ENCODE results near the gene FCHO2.
"Not testable (repeated sequence)": the region's sequence is repeated elsewhere in the genome, so short reads cannot be mapped to it uniquely, and the experiment has no call there.

FCHO2 gene

DNA sequence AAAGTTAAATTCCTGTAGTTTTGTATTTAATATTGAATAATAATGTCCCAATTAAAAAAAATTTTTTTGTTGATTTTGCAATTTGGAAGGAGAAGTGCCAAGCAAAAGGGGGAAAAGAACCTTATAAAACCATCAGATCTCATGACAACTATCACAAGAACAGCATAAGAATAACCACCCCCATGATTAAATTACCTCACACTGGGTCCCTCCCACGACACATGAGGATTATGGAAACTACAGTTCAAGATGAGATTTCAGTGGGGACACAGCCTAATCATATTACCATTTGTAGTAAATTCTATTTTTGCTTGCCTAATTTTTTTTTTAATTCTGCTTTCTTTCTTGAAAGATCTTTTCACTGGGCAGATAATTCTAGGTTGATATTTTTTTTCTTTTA is 33.4 kb upstream of the FCHO2 start:
- TF ChIP-seq, protein P1, sequence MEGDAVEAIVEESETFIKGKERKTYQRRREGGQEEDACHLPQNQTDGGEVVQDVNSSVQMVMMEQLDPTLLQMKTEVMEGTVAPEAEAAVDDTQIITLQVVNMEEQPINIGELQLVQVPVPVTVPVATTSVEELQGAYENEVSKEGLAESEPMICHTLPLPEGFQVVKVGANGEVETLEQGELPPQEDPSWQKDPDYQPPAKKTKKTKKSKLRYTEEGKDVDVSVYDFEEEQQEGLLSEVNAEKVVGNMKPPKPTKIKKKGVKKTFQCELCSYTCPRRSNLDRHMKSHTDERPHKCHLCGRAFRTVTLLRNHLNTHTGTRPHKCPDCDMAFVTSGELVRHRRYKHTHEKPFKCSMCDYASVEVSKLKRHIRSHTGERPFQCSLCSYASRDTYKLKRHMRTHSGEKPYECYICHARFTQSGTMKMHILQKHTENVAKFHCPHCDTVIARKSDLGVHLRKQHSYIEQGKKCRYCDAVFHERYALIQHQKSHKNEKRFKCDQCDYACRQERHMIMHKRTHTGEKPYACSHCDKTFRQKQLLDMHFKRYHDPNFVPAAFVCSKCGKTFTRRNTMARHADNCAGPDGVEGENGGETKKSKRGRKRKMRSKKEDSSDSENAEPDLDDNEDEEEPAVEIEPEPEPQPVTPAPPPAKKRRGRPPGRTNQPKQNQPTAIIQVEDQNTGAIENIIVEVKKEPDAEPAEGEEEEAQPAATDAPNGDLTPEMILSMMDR (conservative IDR thresholded peaks at IDR 0.05; ENCODE audit: low read depth, low read length): no peak
- no peak for DNase-seq (ENCODE audit: low read depth)
- H3K4me3 ChIP-seq (ENCODE audit: low read length): no peak overlapping the region

DNA sequence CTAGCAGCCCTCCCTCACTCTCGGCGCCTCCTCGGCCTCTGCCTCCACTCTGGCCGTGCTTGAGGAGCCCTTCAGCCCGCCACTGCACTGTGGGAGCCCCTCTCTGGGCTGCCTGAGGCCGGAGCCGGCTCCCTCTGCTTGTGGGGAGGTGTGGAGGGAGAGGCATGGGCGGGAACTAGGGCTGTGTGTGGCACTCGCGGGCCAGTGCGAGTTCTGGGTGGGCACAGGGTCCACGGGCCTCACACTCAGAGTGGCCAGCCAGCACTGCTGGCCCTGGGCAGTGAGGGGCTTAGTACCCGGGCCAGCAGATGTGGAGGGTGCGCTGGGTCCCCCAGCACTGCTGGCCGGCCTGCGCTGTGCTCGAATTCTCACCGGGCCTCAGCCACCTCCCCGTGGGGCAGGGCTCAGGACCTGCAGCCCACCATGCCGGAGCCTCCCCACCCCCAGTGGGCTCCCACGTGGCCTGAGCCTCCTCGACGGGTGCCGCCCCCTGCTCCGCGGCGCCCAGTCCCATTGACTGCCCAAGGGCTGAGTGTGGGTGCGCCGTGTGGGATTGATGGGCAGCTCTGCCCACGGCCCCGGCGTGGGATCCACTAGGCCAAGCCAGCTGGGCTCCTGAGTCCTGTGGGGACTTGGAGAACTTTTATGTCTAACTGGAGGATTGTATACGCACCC is 30.4 kb upstream of the FCHO2 start:
- DNase-seq (ENCODE audit: low read depth): no peak
- TF ChIP-seq, protein P1 (conservative IDR thresholded peaks at IDR 0.05; ENCODE audit: low read depth, low read length): no peak
- H3K4me3 ChIP-seq (ENCODE audit: low read length): no peak overlapping the region

DNA sequence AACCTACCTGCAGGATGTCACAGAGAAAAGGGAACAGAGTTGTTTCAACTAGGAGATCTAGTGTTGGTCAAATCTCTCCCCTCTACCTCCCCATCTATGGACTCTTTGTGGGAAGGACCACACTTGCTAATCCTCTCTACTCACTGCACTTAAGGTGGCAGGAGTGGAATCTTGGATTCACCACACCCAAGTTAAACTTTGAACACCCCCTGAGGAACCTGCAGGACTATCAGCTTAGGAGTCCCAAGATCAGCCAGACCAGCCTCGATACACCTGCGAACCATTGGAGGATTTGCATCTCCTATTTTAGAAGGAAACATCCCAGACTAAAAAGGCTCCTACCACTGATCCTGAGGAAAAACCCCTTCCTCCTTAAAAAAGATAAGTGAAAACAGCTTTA is 23.2 kb upstream of the FCHO2 start:
- not testable (repeated sequence) for DNase-seq (ENCODE audit: low read depth); H3K4me3 ChIP-seq (ENCODE audit: low read length)

DNA sequence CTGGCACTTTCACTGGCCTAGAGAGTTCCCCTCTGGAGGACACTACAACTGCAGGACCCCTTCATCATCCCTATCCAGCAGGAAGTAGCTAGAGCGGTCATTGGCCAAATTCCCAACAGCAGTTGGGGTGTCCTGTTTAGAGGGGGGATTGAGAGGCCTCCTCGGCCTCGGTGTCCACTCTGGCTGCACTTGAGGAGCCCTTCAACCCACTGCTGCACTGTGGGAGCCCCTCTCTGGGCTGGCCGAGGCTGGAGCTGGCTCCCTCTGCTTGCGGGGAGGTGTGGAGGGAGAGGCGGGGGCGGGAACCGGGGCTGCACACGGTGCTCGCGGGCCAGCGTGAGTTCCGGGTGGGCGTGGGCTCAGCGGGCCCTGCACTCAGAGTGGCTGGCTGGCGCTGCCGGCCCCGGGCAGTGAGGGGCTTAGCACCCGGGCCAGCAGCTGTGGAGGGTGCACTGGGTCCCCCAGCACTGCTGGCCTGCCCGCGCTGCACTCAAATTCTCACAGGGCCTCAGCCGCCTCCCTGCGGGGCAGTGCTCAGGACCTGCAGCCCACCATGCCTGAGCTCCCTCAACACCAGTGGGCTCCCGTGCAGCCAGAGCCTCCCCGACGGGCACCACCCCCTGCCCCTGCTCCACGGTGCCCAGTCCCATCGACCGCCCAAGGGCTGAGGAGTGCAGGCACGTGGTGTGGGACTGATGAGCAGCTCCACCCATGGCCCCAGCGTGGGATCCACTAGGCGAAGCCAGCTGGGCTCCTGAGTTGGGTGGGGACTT is 20.7 kb upstream of the FCHO2 start:
- not testable (repeated sequence) for DNase-seq (ENCODE audit: low read depth); H3K4me3 ChIP-seq (ENCODE audit: low read length)

DNA sequence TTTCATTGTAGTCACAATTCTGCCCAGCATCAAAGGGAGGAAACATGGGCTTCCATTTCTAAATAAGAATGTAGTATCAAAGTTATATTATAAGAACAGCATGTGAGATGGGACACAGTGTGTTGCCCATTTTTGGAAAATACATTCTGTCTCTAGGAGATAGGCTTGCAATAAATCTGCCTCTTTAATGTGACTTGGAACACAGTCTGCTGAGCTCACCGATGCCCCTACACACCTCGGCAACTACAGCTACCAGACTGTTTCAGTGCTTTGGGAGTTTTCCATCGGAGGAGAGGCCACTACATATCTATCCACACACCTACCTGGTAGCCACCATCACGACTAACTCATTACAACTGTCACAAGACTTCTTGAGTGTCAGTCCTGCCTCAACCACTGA is 18.9 kb upstream of the FCHO2 start:
- TF ChIP-seq, protein P1 (conservative IDR thresholded peaks at IDR 0.05; ENCODE audit: low read depth, low read length): no peak
- H3K4me3 ChIP-seq (ENCODE audit: low read length): no peak overlapping the region
- no peak for DNase-seq (ENCODE audit: low read depth)

DNA sequence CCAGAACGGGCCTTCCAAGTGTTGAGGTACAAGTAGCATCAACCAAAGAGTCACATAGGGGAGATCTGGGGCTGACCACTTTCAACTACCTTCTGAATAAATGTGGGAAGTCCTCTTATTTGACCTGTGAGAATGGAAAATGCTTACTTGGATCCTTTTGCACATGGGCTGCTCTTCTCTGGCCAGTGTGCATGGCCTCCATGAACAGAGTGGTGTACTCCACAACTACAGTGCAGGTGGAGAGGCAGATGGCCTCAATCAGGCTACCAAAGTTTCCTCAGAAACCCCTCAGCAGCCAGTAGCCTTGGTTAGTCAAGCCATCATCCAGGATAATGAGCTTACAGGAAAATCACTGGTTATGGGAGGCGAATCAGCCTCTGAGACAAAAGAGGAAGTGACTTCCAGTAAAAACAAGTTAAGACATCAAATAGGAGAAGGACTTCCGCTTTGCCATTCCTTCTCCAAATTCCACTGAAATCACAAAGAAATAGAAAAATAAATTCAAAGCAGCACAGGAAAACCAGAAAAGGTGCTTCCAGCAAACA is 18.3 kb upstream of the FCHO2 start:
- DNase-seq (ENCODE audit: low read depth): no peak
- TF ChIP-seq, protein P1 (conservative IDR thresholded peaks at IDR 0.05; ENCODE audit: low read depth, low read length): no peak
- no peak overlapping the region for H3K4me3 ChIP-seq (ENCODE audit: low read length)

DNA sequence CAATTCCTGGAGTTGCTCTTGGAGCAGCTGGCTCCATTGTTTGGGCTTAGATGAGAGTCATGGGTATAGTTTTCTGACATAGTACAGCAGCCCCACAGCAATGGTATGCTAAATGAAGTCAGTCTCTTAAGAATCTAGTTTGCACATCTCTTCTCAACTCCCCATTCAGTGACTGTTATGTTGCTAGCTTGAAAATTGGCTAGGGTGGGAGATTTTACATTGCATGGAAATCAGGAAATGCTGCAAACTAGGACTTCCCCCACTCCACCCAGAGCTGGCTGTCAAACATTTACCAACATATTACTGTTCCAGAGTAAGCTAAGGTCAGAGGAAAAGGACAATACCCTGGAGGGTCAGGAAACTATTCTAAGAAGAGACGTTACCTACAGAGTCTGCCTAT is 17.6 kb upstream of the FCHO2 start:
- H3K4me3 ChIP-seq (ENCODE audit: low read length): no peak overlapping the region
- DNase-seq (ENCODE audit: low read depth): no peak
- TF ChIP-seq, protein P1 (conservative IDR thresholded peaks at IDR 0.05; ENCODE audit: low read depth, low read length): no peak

DNA sequence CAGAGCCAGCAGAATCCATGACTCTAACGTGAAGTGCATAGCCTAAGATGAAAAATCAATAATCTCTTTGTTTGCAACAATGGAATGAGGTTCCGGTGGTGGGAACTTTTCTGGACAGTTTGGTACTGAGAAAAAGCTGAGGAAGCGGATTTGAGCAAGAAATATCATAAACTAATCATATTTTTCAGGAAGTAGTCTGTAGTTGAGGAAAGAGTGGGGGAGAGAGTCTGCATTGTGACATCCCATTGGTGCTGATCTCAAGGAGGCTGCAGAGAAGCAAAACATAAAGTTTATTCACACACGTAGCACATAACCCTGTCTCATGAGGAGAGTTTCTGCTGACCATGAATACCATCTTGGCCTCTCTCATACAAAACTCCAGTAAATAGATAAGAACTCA is 15.8 kb upstream of the FCHO2 start:
- no peak overlapping the region for H3K4me3 ChIP-seq (ENCODE audit: low read length)
- DNase-seq (ENCODE audit: low read depth): no peak
- TF ChIP-seq, protein P1 (conservative IDR thresholded peaks at IDR 0.05; ENCODE audit: low read depth, low read length): no peak

Measured in retinal pigment epithelial cell (primary cell).